NCI-H748 (cell line): ENCODE results near the gene POLR2F.

ENCODE experiments used
- DNase-seq: peaks from one replicate; lab custom pipeline; 2025; ENCODE audit not compliant: unreplicated experiment; lab: John Stamatoyannopoulos, UW

POLR2F gene

GRCh38 chr22:37953437-37954179, at the start of gene POLR2F, which contains the start of gene C22orf23:
Gene POLR2F, plus strand, starts transcription at chr22:37953699. Its CDS starts 89 bp downstream, at chr22:37953788.
Gene C22orf23, minus strand, starts transcription at chr22:37953601. Its CDS starts 452 bp downstream, at chr22:37953149.
- DNase-seq = peak; percentile 92

DNA sequence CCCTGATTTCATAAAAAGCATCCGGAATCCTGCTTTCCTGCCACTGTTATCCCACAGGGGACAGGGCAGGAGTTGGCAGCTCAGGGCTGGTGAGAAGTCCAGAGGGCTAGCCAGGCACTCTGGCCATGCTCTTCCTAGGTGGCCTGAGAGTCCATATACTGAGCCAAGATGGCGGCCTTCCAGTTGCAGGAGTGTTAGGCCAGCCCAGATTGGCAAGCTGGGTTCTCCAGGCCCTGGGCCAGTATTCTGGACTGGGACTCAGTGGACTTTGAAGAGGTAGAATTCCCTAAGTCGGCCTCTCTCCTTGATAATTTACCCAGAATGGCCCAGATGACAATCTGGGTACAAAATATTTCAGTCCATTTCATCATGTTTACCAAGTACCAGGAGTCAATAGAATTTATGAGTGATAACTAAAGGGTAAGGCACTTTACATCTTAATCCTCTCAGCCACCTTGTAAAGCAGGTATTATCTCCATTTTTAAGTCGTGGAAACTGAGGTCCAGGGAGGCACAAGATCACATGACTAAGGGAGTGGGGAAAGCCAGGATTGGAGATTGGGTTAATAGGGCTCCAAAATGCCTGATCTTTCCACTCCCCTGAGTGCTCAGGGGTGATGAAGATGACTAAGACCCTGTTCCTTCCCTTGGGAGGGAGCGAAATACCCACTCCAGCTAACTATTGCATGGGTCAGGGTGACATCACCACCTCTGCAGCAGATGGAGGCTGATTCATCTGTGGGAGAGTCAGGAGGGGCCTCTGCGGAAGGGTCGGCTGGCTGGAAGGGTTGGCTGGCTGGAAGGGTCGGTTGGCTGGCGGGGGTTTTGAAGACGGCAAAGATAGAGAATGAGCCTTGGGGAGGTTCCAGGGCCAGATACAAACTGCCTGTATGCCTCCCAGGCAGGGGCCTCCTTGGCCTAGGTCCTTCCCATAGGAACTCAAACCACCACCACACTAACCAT, 48.6 kb upstream of the POLR2F start:
- DNase-seq = no peak

DNA sequence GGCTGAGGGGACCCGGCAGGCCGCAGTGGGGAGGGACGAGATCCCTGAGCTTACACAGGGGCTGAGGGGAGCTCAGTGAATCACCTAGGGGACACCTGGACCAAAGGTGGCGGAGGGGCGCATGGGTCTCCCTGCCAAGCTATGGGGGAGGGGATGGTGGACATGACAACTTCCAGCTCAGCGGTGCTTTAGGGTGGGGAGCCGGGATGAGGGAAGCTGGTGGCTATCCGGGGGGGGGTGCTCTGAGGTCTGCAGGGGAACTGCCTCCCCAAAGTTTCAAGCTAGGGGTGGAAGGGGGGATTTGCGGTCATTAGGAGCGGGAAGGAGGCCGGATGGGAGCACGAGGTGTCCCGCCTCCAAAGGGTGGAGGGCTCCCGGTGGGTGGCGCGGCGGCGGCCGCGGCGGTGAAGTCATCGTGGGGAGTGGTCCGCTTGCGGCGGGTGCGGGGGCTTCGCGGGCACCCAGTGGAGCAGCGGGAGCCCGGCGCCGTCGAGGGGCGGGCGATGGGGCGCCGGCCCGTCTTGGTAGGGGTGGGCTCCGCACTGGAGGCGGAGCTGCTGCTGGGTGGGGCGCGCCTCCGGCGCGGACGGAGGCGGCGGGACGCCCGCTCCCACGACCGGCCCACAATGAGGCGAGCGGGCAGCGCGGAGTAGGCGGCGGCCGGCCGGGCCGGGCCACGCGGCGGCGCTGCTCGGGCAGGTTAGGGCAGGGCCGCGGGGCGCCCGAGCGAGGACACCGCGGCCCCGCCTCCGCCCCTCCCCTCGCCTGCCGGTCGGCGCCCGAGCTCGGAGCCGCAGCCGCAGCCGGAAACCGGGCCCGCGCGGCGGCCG, 47.8 kb upstream of the POLR2F start, which contains the start of gene MICALL1:
MICALL1 (plus strand) TSS at position 764 of the 830 bp plus-strand sequence. CDS start 126 bp downstream, outside the sequence.
- peak; percentile 61 for DNase-seq

DNA sequence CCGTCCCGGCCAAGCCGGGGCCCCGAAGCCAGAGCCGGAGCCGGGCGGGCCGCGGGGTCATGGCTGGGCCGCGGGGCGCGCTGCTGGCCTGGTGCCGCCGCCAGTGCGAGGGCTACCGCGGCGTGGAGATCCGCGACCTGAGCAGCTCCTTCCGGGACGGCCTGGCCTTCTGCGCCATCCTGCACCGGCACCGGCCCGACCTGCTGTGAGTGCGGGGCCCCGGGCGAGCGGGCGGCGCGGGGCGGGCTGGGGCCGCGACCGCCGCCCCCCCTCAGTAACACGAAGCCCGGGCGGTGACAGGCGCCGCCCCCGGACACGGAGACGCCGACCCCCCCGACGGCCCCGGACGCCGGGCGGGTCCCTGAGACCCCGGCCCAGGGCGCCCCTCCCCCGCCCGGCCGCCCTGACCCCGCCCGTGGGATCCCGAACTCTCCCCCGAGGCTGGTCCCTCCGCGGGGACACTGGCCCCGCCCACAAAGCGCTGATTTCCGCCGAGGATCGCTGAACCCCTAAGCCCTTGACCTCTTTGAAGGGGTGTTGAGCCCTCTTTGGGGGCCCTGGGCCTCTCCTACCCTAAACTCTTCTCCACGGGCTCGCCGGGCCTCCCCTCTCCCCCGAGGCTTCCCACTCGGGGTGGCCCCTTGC, 47.0 kb upstream of the POLR2F start:
- DNase-seq = no peak

GRCh38 chr22:37907036-37907954, 46.2 kb upstream of the POLR2F start:
- no peak for DNase-seq

DNA sequence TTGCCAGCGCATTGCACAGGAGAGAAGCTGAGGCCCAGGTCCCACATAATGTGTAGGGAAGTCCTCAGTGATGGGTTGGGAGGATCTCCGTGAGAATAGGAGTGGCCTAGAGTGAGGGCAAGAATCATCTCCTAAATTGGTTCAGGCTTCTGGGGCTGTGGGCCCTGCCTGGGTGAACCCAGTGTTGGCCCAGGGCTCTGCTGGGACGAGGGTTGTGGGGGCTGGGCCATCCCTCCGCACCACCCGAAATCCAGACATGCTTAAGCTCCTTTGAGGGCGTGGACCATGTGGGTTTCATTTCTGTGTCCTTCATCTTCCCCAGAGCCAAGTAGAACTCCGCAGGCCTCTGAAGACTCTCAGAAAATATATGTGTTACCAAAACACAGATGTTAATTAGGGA, 43.7 kb upstream of the POLR2F start:
- no peak for DNase-seq

DNA sequence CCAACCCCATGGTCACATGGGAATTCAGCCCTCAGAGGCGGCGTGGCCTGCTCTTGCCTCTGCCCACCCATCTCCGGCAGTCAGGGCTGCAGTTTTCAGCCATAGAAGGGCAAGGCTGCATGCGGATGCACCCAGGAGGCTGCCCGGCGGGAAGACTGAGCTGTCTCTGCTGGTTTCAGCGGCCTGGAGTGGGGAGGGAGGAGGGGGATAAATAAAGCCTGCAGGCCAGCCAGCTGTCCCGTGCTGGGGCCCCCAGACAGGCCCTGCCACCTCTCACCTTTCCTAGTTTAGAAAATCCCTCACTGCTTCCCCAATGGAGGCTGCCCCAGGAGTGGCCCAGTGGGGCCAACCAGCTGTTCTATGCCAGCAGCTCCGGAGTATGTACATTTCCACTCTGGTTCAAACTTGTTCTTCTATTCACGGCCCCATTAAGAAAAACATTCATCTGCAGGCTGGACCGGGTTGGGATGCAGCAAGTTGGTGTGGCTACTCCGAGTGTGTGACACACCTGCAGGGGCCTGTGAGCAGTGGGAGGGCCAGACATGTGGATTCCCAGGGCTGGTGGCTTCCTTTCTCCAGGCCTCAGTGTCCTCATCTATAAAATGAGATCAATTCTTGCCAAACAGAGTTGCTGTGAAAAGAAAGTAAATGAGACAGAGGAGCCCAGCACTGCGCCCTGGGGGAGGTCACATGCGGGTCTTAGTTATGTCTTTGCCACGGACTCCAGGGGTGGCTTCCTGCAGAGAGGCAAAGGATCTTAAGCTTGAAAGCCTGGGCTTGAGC, 42.4 kb upstream of the POLR2F start:
- DNase-seq = peak; percentile 2

DNA sequence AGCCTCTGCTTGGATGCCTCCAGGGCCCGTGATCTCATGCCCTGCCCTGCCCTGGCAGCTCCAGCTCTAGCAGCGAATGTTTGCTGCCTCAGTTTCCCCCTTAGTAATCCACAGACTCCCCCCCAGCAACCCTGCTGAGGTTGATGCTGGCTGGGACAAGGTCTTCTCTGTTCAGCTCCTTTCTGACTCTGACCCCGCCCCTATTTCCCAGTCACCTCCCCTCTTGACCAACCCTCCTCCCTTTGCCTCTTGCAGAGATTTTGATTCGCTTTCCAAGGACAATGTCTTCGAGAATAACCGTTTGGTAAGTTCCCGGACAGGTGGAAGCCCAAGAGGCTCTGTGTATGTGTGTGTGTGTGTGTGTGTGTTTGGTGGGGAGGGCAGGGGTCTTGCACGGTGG, 41.8 kb upstream of the POLR2F start:
- no peak for DNase-seq

DNA sequence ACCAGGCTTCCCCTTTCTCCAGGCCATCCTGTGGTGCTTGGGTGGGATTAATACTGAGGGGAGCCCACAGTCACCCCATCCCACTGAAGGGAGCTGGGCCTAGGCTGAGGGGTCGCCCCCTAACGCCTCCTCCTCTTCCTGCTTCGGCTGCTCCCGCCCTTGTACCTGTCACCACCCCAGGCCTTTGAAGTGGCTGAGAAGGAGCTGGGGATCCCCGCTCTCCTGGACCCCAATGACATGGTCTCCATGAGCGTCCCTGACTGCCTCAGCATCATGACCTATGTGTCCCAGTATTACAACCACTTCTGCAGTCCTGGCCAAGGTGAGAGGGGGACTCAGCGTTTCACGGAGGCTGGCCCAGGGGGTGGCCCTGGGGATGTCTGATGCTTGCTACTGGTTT, 41.3 kb upstream of the POLR2F start:
- no peak for DNase-seq

GRCh38 chr22:37913233-37913721, 40.2 kb upstream of the POLR2F start:
- DNase-seq = no peak

GRCh38 chr22:37916311-37916710, 37.2 kb upstream of the POLR2F start:
- no peak for DNase-seq

- no peak for DNase-seq
Measured at GRCh38 chr22:37917874-37918548, 35.5 kb upstream of the POLR2F start.

DNA sequence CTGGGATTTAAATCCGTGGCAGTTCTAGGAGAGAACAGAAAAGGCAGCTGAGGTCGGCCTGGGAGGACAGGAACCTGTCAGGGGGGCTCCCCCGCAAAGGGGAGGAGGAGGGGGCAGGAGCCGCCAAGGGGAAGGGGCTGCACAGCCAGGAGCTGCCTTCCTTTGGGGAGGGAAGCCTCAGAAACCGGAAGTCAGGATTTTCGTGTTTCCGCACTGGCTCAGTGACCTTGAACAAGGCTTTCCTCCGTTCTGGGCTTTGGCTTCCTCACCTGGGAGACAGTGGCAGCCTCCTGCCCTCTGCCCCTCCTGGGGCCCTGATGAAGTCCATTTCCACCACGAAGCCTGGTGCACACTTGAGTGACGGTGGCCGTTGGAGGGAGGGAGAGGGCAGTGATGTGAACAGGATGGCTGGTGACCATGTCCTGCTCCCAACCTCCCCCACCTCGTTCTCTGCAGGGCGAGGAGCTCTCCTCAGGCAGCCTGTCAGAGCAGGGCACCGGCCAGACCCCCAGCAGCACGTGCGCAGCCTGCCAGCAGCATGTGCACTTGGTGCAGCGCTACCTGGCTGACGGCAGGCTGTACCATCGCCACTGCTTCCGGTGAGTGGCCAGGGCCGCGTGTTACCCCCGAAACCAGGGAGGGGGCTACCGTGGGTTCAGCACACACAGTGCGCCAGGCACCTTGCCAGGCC, 34.8 kb upstream of the POLR2F start:
- no peak for DNase-seq

GRCh38 chr22:37920126-37920525, 33.4 kb upstream of the POLR2F start:
- no peak for DNase-seq

GRCh38 chr22:37922191-37922590, 31.3 kb upstream of the POLR2F start:
- DNase-seq = no peak

DNA sequence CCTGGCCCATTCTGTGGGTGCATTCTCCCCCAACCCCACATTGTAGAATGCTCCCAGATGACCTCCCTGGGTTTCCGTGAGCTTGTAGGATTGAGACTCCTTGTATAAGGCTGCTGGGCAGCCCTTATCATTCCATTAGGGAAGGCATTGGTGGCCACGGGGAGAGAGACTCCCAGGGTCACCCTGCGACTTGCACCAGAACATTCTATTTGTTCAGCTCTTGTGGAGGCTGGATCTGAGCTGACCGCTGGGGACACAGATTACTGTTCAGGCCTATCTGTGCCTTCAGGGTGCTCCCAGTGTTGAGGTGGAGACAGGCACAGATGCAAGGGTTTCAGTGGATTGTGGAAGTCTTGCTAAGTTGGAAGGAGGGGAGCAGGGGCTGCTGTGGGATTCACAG, 29.6 kb upstream of the POLR2F start:
- no peak for DNase-seq

DNA sequence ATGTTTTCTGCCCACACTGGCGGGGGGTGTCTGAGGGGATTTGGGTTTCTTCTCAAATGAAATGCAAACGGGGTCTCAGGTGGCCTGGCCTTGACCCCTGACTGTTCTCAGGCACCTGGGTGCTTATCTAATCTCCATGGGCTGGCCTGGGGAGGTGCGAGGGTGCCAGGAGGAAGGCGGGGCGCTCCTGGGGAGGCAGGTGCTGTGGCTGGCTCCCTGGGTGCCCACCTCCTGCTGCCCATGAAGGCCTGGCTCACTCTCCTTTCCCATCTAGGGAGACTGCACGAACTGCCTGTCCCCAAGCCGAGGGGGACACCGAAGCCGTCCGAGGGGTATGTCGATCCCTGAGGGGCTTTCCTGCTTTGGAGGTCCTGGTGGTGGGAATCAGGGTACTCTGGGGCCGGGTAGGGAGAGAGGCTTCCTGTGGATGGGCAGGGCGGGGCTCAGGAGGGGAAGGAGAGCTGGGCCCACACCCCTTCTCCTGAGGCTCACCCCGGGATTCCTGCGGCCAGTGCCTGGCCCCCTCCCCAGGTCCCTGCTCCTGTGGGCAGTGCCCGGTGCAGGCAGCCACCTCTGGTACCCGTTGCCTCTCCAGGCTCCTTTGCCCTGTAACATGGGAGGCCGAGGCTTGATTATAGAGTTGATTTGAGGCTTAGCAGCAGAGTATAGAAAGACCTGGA, 29.0 kb upstream of the POLR2F start:
- DNase-seq = no peak
